GM23338 (cell line): ENCODE data around the gene ATF7IP. TPM values are rescaled to one million over a fixed set of nuclear protein-coding genes. Genes with fewer than 3 reads are reported as not detected.

ENCODE experiments used
- ATAC-seq: fragments of 200-7000 bp; cut with Tn5 transposase; 3 replicates; pipeline ENCODE4 v1.9.1; 2020
- DNase-seq: peaks from one replicate; pipeline ENCODE4 v3.0.0-alpha.2; 2015; ENCODE audit warnings: low spot score
- H2AFZ ChIP-seq: fragments of 200-600 bp; sonication (generic); 2 replicates; pipeline ENCODE4 v1.8.0; 2016; ENCODE audit warnings: antibody characterized with exemption, mild to moderate bottlenecking, moderate library complexity
- H3F3A ChIP-seq: fragments of 200-600 bp; sonication (generic); replicated peaks from 2 replicates; pipeline ENCODE4 v1.8.0; 2017; ENCODE audit warnings: antibody characterized with exemption, mixed run types, low read depth
- H3K27ac ChIP-seq: fragments of 200-600 bp; sonication (generic); 2 replicates; pipeline ENCODE4 v1.6.1; 2016; ENCODE audit warnings: low read depth
- H3K27me3 ChIP-seq: fragments of 200-600 bp; sonication (generic); 2 replicates; pipeline ENCODE4 v1.8.0; 2016; ENCODE audit warnings: mild to moderate bottlenecking, mixed run types, moderate library complexity; ENCODE audit not compliant: insufficient read depth
- H3K36me3 ChIP-seq: fragments of 200-600 bp; sonication (generic); 2 replicates; pipeline ENCODE4 v1.8.0; 2016; ENCODE audit warnings: mild to moderate bottlenecking; ENCODE audit not compliant: insufficient read depth
- H3K4me1 ChIP-seq: fragments of 200-600 bp; sonication (generic); 2 replicates; pipeline ENCODE4 v1.8.0; 2016; ENCODE audit warnings: mild to moderate bottlenecking, moderate library complexity; ENCODE audit not compliant: insufficient read depth
- H3K4me2 ChIP-seq: fragments of 200-600 bp; sonication (generic); 2 replicates; pipeline ENCODE4 v1.7.1; 2017; ENCODE audit warnings: mixed run types
- H3K4me3 ChIP-seq: fragments of 200-600 bp; sonication (generic); 2 replicates; pipeline ENCODE4 v1.6.1; 2016; ENCODE audit warnings: mixed run types
- H3K79me2 ChIP-seq: fragments of 200-600 bp; sonication (generic); replicated peaks from 2 replicates; pipeline ENCODE4 v1.8.0; 2017; ENCODE audit warnings: mild to moderate bottlenecking; ENCODE audit not compliant: insufficient read depth
- H3K9me2 ChIP-seq: fragments of 200-600 bp; sonication (generic); 2 replicates; pipeline ENCODE4 v1.8.0; 2017; ENCODE audit not compliant: insufficient read depth
- H4K20me1 ChIP-seq: fragments of 200-600 bp; sonication (generic); replicated peaks from 2 replicates; pipeline ENCODE4 v1.8.0; 2017; ENCODE audit warnings: mild to moderate bottlenecking; ENCODE audit not compliant: insufficient read depth
- H3K27ac Mint-ChIP-seq: 2 replicates; pipeline ENCODE4 v1.8.0; 2020; ENCODE audit warnings: inconsistent platforms, mild to moderate bottlenecking, moderate library complexity, mixed read lengths
- H3K27me3 Mint-ChIP-seq: 3 replicates; pipeline ENCODE4 v1.8.0; 2022; ENCODE audit warnings: low read depth, mild to moderate bottlenecking, moderate library complexity, mixed read lengths, inconsistent platforms; ENCODE audit not compliant: insufficient read depth, poor library complexity
- H3K36me3 Mint-ChIP-seq: 3 replicates; pipeline ENCODE4 v1.8.0; 2021; ENCODE audit warnings: low read depth, mild to moderate bottlenecking, inconsistent platforms, moderate library complexity, mixed read lengths
- H3K4me1 Mint-ChIP-seq: 3 replicates; pipeline ENCODE4 v1.8.0; 2020; ENCODE audit warnings: mild to moderate bottlenecking, inconsistent platforms, mixed read lengths
- H3K4me3 Mint-ChIP-seq: 3 replicates; pipeline ENCODE4 v1.8.0; 2021; ENCODE audit warnings: moderate library complexity, mild to moderate bottlenecking, inconsistent platforms, mixed read lengths
- H3K9me3 Mint-ChIP-seq: 3 replicates; pipeline ENCODE4 v1.8.0; 2020; ENCODE audit warnings: moderate library complexity, mild to moderate bottlenecking, inconsistent platforms, mixed read lengths
- CREB1 ChIP-seq: fragments of 250-450 bp; sonication (Bioruptor Pico); IDR thresholded peaks from 2 replicates; pipeline ENCODE4 v1.5.0; 2020; ENCODE audit warnings: low read depth, mild to moderate bottlenecking, moderate library complexity
- ETS1 ChIP-seq: IDR thresholded peaks from 2 replicates; pipeline ENCODE4 v1.6.1; 2016; ENCODE audit warnings: antibody characterized with exemption
- EZH2phosphoT487 ChIP-seq: fragments of 200-600 bp; sonication (generic); IDR thresholded peaks from one replicate; pipeline ENCODE4 v1.8.1; 2018; ENCODE audit warnings: antibody characterized with exemption; ENCODE audit not compliant: unreplicated experiment
- JUNB ChIP-seq: IDR thresholded peaks from one replicate; pipeline ENCODE4 v1.6.1; 2016; ENCODE audit warnings: antibody characterized with exemption; ENCODE audit not compliant: unreplicated experiment
- NANOG ChIP-seq: IDR thresholded peaks from 2 replicates; pipeline ENCODE4 v1.6.1; 2016; ENCODE audit warnings: antibody characterized with exemption, borderline replicate concordance
- POLR2AphosphoS5 ChIP-seq: IDR thresholded peaks from 2 replicates; pipeline ENCODE4 v1.6.1; 2016; ENCODE audit warnings: antibody characterized with exemption, low read depth
- ZNF331 ChIP-seq: fragments of 250-450 bp; sonication (Bioruptor Pico); IDR thresholded peaks from 2 replicates; pipeline ENCODE4 v1.5.0; 2020; ENCODE audit warnings: low read depth, mild to moderate bottlenecking, moderate library complexity
- ZNF462 ChIP-seq: fragments of 250-450 bp; sonication (Bioruptor Pico); IDR thresholded peaks from 2 replicates; pipeline ENCODE4 v1.5.0; 2020; ENCODE audit warnings: mild to moderate bottlenecking, moderate library complexity
- polyA plus RNA-seq: library from polyadenylated mRNA; unstranded; fragments of >200 nt; fragmentation: Nextera tagmentation; extraction: Ambion mirVana; gene quantifications from 2 replicates; pipeline ENCODE4 v1.2.1, GENCODE V29; 2016
- total RNA-seq: library from RNA; depleted of rRNA; stranded (reverse); fragments of >200 nt; shearing (Covaris generic); gene quantifications from 2 replicates; pipeline ENCODE4 v1.2.3, GENCODE V29; 2014
- TF ChIP-seq, protein P1 (sequence below), 2 experiments: fragments of 200-600 bp in 1 of 2; sonication (generic) in 1 of 2; conservative IDR thresholded peaks; 2 replicates each; pipeline versions ENCODE4 v1.5.1 to v1.6.1; 2016 to 2017; ENCODE audit warnings: antibody characterized with exemption in 2 of 2, low read depth in 2 of 2, mild to moderate bottlenecking in 2 of 2, moderate library complexity in 1 of 2

Gene ATF7IP
- total and polyA plus RNA-seq, 2 experiments from 2014 or later: 76.4 to 118 TPM

DNA sequence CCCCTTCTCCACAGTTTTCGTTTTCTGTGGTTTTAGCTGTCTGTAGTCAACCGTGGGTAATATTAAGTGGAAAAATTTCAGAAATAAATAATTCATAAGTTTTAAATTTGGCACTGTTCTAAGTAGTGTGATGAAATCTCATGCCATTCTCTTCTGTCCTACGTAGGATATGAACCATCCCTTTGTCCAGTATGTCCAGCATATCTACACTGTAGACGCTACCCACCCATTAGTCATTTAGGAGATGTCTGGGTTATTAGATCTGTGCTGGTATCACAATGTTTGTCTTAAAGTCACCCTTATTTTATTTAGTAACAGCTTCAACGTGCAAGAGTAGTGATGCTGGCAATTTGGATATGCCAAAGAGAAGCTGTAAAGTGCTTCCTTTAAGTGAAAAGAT is 44.7 kb downstream of the ATF7IP start:
- no peak for ATAC-seq
- H3K4me3 ChIP-seq: no peak overlapping the region
- H2AFZ ChIP-seq: no peak overlapping the region
- peaks cover 7% of the 10 kb centered on the region; the same call in 2 of the 3 replicates for H3K36me3 Mint-ChIP-seq
- no peaks in the 10 kb centered on the region for H3K27me3 Mint-ChIP-seq
- no peak overlapping the region for H3K4me2 ChIP-seq
- H3K9me2 ChIP-seq: no peaks in the 10 kb centered on the region
- no peak for DNase-seq
- no peak for TF ChIP-seq JUNB
- TF ChIP-seq, protein P1, sequence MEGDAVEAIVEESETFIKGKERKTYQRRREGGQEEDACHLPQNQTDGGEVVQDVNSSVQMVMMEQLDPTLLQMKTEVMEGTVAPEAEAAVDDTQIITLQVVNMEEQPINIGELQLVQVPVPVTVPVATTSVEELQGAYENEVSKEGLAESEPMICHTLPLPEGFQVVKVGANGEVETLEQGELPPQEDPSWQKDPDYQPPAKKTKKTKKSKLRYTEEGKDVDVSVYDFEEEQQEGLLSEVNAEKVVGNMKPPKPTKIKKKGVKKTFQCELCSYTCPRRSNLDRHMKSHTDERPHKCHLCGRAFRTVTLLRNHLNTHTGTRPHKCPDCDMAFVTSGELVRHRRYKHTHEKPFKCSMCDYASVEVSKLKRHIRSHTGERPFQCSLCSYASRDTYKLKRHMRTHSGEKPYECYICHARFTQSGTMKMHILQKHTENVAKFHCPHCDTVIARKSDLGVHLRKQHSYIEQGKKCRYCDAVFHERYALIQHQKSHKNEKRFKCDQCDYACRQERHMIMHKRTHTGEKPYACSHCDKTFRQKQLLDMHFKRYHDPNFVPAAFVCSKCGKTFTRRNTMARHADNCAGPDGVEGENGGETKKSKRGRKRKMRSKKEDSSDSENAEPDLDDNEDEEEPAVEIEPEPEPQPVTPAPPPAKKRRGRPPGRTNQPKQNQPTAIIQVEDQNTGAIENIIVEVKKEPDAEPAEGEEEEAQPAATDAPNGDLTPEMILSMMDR (conservative IDR thresholded peaks at IDR 0.05; ENCODE audit: low read depth in 2 of 2): no peak
- H3K9me3 Mint-ChIP-seq: no peaks in the 10 kb centered on the region
- no peaks in the 10 kb centered on the region for H3F3A ChIP-seq
- peaks cover 11% of the 10 kb centered on the region for H4K20me1 ChIP-seq
- H3K79me2 ChIP-seq: peaks cover 100% of the 10 kb centered on the region
- peaks cover 8% of the 10 kb centered on the region; the same call in 1 of the 2 replicates for H3K4me1 ChIP-seq
- H3K27ac Mint-ChIP-seq: no peak overlapping the region
- H3K4me1 Mint-ChIP-seq: peaks cover 35% of the 10 kb centered on the region
- no peak overlapping the region for H3K4me3 Mint-ChIP-seq
- no peak overlapping the region for H3K27ac ChIP-seq
- no peaks in the 10 kb centered on the region for H3K36me3 ChIP-seq
- H3K27me3 ChIP-seq: no peaks in the 10 kb centered on the region

DNA sequence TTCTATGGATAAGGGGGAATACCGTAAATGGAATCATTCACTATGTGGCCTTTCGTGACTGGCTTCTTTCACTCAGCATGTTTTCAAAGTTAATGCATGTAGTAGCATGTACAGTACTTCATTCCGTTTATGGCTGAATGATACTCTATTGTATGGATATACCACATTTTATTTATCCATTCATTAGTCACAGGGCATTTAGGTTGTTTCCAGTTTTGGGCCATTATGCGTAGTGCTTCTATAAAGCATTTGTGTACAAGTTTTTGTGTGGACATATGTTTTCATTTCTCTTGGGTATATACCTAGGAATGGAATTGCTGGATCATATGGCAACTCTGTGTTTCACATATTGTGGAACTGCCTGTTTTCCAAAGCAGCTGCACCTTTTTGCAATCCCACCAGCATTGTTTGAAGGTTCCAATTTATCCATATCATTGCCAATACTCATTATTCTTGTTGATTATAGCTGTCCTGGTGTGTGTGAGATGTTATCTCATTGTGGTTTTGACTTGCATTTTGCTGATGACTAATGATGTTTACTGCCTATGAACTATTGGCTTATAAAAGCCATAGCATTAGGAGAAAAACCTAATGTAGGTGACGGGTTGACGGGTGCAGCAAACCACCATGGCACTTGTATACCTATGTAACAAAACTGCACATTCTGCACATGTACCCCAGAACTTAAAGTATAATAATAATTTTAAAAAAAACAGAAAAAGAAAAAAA is 45.5 kb downstream of the ATF7IP start:
- Histone ChIP-seq H4K20me1 (peaks cover 6% of the 10 kb centered on the region; the same call in 1 of the 2 replicates), H3K4me2 (no peak overlapping the region), H3F3A (no peaks in the 10 kb centered on the region), H3K27ac (no peak overlapping the region), H3K4me3 (no peak overlapping the region), H3K79me2 (peaks cover 100% of the 10 kb centered on the region), H3K9me2 (no peaks in the 10 kb centered on the region), H2AFZ (no peak overlapping the region), H3K36me3 (no peaks in the 10 kb centered on the region), H3K27me3 (no peaks in the 10 kb centered on the region), H3K4me1 (peaks cover 14% of the 10 kb centered on the region)
- no peak for ATAC-seq
- Mint-ChIP-seq H3K9me3 (no peaks in the 10 kb centered on the region), H3K4me1 (peaks cover 38% of the 10 kb centered on the region), H3K27ac (no peak overlapping the region), H3K36me3 (peaks cover 7% of the 10 kb centered on the region; the same call in 2 of the 3 replicates), H3K27me3 (no peaks in the 10 kb centered on the region), H3K4me3 (no peak overlapping the region)
- no peak for DNase-seq
- TF ChIP-seq ETS1 (no peak), JUNB (no peak), EZH2phosphoT487 (no peak), ZNF331 (no peak), NANOG (no peak), POLR2AphosphoS5 (no peak), CREB1 (CRISPR knock-in tag) (no peak), ZNF462 (CRISPR knock-in tag) (no peak)
